Psoas muscle (tissue), 8 donors: Measurements from ENCODE around the gene CDC42BPA. TPM values are rescaled to one million over a fixed set of nuclear protein-coding genes. Genes with fewer than 3 reads are reported as not detected.

Source experiments
- ATAC-seq, 4 donors: fragments of 200-7000 bp; cut with Tn5 transposase; one replicate each; pipeline ENCODE4 v1.9.1; 2020; ENCODE audit warnings: moderate library complexity in 3 of 4, mild to moderate bottlenecking in 2 of 4
- DNase-seq, 2 donors: peaks; one replicate each; pipeline ENCODE4 v3.0.0-alpha.2; 2020
- H3K27ac ChIP-seq: fragments of 200-600 bp; one replicate; pipeline ENCODE4 v1.8.0; 2022
- H3K27me3 ChIP-seq, 3 donors: fragments of 200-600 bp in 1 of 3; one replicate each; pipeline versions ENCODE4 v1.6.1 to v1.8.0; 2013 to 2022; ENCODE audit warnings: low read length in 2 of 3, mild to moderate bottlenecking in 2 of 3, moderate library complexity in 1 of 3; ENCODE audit not compliant: insufficient read depth in 3 of 3
- H3K36me3 ChIP-seq, 2 donors: fragments of 200-600 bp in 1 of 2; one replicate each; pipeline versions ENCODE4 v1.6.1 to v1.8.0; 2013 to 2022; ENCODE audit warnings: low read depth in 1 of 2, mild to moderate bottlenecking in 1 of 2, moderate library complexity in 1 of 2; ENCODE audit not compliant: insufficient read depth in 1 of 2
- H3K4me1 ChIP-seq: fragments of 200-600 bp; one replicate; pipeline ENCODE4 v1.8.0; 2022
- H3K4me3 ChIP-seq: fragments of 200-600 bp; one replicate; pipeline ENCODE4 v1.8.0; 2022; ENCODE audit warnings: mild to moderate bottlenecking
- H3K9me3 ChIP-seq: fragments of 200-600 bp; one replicate; pipeline ENCODE4 v1.8.0; 2022
- WGBS, 3 donors: extraction: QIAGEN DNeasy Blood & Tissue Kit; methylation state at CpG; one replicate each; pipeline versions ENCODE4 v1.1.6 to v1.1.7; 2013; 5-methylcytosine and 5-hydroxymethylcytosine counted together
- intact Hi-C, 2 donors: fragments of 100-400 bp; cut with DNase I; formaldehyde crosslinking; loops; one replicate each; pipeline versions ENCODE4 v1.11.0 to v1.14.2; 2022
- polyA plus RNA-seq, 3 donors: library from polyadenylated mRNA; stranded (reverse); fragments of 200-250 nt; gene quantifications; one replicate each; pipeline ENCODE4 v1.2.3, GENCODE V29; 2013
- total RNA-seq, 4 donors: library from RNA; stranded (reverse); fragmentation: NEBNext Ultra II Directional in 2 of 4; extraction: Animal tissue kit (Norgen Biotek cat#: 25700) in 2 of 4; gene quantifications; one replicate each; pipeline versions ENCODE4 v1.2.1 to v1.2.4, GENCODE V29; 2021 to 2023
- TF ChIP-seq, protein P1 (sequence below): fragments of 200-600 bp; IDR thresholded peaks from one replicate; pipeline ENCODE4 v1.8.0; 2022; ENCODE audit warnings: antibody characterized with exemption
- donor health status: healthy with polysubstance abuse.
- donor health status: DM: no; HTN: no; CAD: no; lungs with moderate emphysema.
- donor health status: Bipolar disorder and iron deficiency.
- donor health status: healthy.
- donor health status: DM: yes; HTN: yes; CAD: no.
- donor health status: DM: no; HTN: no; CAD: no.
- donor health status: DM: no; HTN: no; CAD: no.
- donor health status: DM: yes; HTN: yes; CAD: no.

Gene CDC42BPA
- total and polyA plus RNA-seq, 7 donors: 5.3 to 23.0 (median 15.7) TPM

DNA sequence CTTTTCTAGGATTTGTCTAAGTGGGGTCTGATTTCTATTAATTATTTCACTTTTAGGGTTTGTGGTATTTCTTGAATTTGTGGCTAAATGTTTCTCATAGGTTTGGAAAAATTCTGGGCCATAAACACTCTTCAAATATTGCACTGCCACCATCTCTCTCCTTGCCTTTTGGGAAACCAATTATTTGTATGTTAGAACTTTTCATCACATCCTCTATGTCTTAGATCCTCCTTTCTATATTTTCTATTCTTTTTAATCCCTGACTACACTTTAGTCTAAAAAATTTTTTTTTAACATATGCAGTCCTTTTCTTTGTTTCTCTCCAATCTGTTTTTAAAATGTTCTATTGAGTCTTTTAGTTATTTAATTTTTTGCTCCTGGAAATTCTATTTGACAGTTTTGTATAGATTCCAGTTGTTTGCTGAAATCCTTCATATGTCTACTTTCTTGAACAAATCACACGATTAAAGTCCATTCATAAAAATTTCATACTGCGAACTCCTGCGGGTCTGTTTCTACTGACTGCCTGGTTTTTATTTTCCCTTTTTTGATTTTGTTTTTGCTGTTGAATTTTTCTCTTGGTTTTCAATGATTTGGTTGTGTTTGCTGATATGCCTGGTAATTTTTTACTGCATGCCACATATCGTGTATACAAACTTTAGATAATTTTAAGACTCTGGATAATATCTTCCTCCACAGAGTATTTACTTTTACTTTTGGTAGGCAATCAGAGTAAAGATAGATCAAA lies 235.1 kb downstream of the CDC42BPA start:
- Histone ChIP-seq H3K27me3 (no peaks in the 10 kb centered on the region), H3K36me3 (peaks cover 5 to 32% of the 10 kb centered on the region in 2 donors), H3K4me3 (no peak overlapping the region), H3K9me3 (no peaks in the 10 kb centered on the region), H3K4me1 (no peaks in the 10 kb centered on the region), H3K27ac (no peak overlapping the region)
- ATAC-seq (no peak), DNase-seq (no peak)
- intact Hi-C loops: no loop called here
- TF ChIP-seq, protein P1, sequence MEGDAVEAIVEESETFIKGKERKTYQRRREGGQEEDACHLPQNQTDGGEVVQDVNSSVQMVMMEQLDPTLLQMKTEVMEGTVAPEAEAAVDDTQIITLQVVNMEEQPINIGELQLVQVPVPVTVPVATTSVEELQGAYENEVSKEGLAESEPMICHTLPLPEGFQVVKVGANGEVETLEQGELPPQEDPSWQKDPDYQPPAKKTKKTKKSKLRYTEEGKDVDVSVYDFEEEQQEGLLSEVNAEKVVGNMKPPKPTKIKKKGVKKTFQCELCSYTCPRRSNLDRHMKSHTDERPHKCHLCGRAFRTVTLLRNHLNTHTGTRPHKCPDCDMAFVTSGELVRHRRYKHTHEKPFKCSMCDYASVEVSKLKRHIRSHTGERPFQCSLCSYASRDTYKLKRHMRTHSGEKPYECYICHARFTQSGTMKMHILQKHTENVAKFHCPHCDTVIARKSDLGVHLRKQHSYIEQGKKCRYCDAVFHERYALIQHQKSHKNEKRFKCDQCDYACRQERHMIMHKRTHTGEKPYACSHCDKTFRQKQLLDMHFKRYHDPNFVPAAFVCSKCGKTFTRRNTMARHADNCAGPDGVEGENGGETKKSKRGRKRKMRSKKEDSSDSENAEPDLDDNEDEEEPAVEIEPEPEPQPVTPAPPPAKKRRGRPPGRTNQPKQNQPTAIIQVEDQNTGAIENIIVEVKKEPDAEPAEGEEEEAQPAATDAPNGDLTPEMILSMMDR: no peak
- WGBS, 3 donors: 86 to 99% (median 97%) methylated on average over 4 of the region's 4 CpGs

DNA sequence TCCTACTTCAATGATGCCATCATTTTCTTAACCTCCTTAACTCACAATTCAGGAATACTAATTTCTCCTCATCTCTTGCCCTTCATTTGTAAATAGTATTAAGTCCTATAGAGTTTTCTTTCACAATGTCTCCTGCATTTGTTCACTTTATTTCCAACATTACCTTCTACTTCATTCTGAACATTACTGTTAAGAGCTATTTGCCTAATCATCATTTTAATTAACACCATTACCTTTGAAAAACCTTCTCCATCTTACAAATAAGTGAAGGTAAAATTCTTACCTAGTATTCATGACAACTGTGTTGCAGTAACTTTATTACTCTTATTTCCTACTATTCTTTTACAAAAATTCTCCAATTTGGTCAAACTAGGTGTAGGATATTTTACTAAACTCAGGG lies 240.5 kb downstream of the CDC42BPA start:
- intact Hi-C loops: no loop called here
- peaks cover 0 to 36% of the 10 kb centered on the region in 2 donors for H3K36me3 ChIP-seq
- H3K27me3 ChIP-seq: no peaks in the 10 kb centered on the region
- no peak for DNase-seq
- TF ChIP-seq, protein P1: no peak
- H3K27ac ChIP-seq: no peak overlapping the region
- no peak overlapping the region for H3K4me3 ChIP-seq
- no peak for ATAC-seq
- H3K4me1 ChIP-seq: no peaks in the 10 kb centered on the region
- H3K9me3 ChIP-seq: no peaks in the 10 kb centered on the region

DNA sequence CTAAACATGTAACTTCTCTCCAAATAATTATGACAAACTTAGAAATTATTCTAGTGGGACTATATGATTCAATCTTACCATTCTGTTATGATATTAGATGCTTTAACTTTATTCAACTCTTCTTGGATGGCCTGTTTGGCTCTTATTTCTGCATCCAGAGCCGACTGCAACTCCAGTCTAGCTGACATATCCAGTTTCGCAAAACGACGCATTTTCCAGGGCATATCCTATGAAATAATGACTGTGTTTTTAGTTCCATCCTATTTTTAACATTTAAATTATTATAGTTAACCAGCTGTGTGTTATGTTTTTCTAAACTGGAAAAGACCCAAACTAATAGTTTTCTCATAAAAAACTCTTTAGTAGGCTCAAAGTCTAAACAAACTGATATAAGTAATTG lies 244.5 kb downstream of the CDC42BPA start:
- Histone ChIP-seq H3K4me1 (no peaks in the 10 kb centered on the region), H3K27me3 (no peaks in the 10 kb centered on the region), H3K27ac (no peak overlapping the region), H3K9me3 (no peaks in the 10 kb centered on the region), H3K36me3 (peaks cover 0 to 54% of the 10 kb centered on the region in 2 donors), H3K4me3 (no peak overlapping the region)
- TF ChIP-seq, protein P1: no peak
- 49 to 69% (median 49%) methylated on average over 4 of the region's 4 CpGs for WGBS, 3 donors
- intact Hi-C loops: no loop called here
- ATAC-seq (no peak), DNase-seq (no peak)

DNA sequence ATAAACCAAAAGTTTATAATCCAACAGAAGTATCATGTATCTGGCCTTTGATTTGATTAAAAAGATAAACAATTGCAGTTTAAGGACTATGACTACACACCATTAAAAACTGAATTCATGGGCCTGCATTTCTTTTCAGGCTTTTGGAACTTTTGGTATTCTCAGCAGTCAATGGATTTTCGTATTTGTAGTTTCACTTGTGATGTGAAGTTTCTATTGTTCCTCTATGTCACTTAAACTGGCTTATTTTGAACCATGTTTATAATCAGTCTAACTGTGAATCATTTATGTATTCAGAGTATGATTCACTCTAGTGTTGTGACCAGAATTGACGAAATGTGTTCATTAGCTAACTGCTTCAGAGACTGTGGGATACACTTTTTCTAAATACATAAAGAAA lies 245.3 kb downstream of the CDC42BPA start:
- Histone ChIP-seq H3K27ac (no peak overlapping the region), H3K36me3 (peaks cover 0 to 58% of the 10 kb centered on the region in 2 donors), H3K4me1 (no peaks in the 10 kb centered on the region), H3K4me3 (no peak overlapping the region), H3K9me3 (no peaks in the 10 kb centered on the region), H3K27me3 (no peaks in the 10 kb centered on the region)
- DNase-seq (no peak), ATAC-seq (no peak)
- TF ChIP-seq, protein P1: no peak
- WGBS, 3 donors: 91 to 93% (median 92%) methylated on average over 2 of the region's 2 CpGs
- intact Hi-C loops: no loop called here
